Fibroblast of mammary gland (primary cell): Measurements from ENCODE around the gene UBQLN1.

Source experiments
- DNase-seq: peaks from one replicate; pipeline ENCODE4 v3.0.0-alpha.2; 2010; ENCODE audit warnings: low read depth
- H3K4me3 ChIP-seq: 2 replicates; pipeline ENCODE4 v1.5.1; 2011; ENCODE audit warnings: low read depth, mild to moderate bottlenecking, low read length, moderate library complexity; ENCODE audit not compliant: control insufficient read depth
- TF ChIP-seq, protein P1 (sequence below): conservative IDR thresholded peaks from 2 replicates; pipeline ENCODE4 v1.5.1; 2011; ENCODE audit warnings: low read depth, low read length, inconsistent platforms; ENCODE audit not compliant: control insufficient read depth, insufficient read depth

Gene UBQLN1

DNA sequence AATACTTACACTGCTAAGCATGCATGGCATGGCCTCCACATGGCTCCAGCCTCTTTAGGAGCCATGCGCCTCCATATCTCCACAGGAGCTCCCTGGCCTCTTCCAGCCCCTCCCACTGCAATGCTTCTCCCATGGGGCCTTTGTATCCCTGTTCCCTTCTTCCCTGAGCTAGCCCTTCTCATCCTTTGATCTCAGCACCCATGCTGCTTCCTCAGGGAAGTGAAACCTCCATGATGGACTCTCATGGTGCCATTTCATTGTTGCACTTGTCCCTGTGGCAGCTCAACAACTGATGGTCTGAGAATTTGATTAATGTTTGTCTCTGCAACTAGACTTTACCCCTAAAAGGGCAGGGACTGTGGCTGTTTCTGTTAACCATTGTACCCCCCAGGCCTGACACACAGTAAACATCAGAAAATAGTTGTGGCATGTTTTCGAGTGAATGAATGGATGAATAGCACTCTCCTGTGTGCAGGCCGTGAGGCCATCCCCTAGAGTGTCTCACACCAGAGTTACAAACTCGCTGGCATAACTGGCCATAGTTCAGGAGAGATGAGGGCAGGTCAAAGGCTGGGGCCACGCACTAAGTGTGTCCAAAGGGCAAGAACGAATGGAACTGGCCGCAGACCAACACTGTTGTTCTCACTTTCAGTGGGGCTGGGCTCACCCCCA lies 78.2 kb downstream of the UBQLN1 start:
- no peak for DNase-seq
- H3K4me3 ChIP-seq: no peak overlapping the region
- TF ChIP-seq, protein P1, sequence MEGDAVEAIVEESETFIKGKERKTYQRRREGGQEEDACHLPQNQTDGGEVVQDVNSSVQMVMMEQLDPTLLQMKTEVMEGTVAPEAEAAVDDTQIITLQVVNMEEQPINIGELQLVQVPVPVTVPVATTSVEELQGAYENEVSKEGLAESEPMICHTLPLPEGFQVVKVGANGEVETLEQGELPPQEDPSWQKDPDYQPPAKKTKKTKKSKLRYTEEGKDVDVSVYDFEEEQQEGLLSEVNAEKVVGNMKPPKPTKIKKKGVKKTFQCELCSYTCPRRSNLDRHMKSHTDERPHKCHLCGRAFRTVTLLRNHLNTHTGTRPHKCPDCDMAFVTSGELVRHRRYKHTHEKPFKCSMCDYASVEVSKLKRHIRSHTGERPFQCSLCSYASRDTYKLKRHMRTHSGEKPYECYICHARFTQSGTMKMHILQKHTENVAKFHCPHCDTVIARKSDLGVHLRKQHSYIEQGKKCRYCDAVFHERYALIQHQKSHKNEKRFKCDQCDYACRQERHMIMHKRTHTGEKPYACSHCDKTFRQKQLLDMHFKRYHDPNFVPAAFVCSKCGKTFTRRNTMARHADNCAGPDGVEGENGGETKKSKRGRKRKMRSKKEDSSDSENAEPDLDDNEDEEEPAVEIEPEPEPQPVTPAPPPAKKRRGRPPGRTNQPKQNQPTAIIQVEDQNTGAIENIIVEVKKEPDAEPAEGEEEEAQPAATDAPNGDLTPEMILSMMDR: no peak

DNA sequence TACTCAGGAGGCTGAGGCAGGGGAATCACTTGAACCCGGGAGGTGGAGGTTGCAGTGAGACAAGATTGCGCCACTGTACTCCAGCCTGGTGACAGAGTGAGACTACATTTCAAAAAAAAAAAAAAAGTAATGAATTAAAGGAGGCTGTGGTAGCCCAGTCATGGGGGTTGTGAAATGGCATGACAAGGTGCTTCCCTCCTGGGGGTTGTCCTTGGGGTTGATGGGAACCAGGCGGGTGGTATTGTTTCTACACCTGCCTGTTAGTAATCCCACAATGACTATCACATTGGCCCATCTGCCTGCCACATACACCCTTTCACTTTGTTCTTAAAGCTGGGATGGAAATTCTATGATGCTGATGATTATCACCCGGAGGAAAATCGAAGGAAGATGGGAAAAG lies 79.2 kb downstream of the UBQLN1 start:
- no peak overlapping the region for H3K4me3 ChIP-seq
- TF ChIP-seq, protein P1: no peak
- peak; percentile 10 for DNase-seq

DNA sequence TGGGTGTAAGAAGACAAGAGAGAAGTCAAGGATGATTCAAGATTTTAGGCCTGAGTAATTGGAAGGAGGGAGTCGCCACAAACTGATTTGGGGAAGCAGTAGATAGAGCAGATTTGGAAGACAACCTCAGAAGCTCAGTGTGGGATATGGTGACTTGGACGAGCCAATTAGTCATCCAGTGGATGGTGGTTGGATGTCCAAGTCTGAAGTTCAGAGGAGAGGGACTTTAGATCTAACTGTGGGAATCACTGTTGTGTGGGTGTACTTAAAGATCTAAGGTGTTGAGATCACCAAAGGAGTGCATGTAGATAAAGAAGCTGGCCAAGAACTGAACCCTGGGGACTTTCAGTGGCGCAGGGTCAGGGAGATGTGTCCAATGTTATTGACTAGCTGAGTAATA lies 82.6 kb downstream of the UBQLN1 start:
- H3K4me3 ChIP-seq: no peak overlapping the region
- DNase-seq: peak; percentile 23
- TF ChIP-seq, protein P1: no peak

DNA sequence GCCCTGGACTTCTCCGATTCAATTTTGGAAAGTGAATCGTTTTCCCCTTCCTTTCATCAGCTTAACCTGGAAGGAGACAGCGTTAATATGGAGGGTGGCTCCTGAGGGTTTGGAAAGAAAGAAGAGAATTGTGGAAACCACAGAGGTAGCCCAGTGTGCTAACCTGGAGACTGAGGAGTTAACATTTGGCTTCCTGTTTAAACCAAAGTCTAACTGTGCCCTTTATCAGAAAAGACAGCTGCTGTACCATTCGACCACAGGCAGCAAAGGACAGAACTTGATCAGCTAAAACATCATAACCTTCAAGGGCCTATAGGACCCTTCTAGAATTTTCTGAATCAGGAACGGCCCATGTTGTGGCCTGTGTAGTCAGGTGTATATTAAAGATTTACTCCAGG lies 84.1 kb downstream of the UBQLN1 start:
- peak overlapping the region; percentile 59 for H3K4me3 ChIP-seq
- no peak for DNase-seq
- TF ChIP-seq, protein P1: no peak

DNA sequence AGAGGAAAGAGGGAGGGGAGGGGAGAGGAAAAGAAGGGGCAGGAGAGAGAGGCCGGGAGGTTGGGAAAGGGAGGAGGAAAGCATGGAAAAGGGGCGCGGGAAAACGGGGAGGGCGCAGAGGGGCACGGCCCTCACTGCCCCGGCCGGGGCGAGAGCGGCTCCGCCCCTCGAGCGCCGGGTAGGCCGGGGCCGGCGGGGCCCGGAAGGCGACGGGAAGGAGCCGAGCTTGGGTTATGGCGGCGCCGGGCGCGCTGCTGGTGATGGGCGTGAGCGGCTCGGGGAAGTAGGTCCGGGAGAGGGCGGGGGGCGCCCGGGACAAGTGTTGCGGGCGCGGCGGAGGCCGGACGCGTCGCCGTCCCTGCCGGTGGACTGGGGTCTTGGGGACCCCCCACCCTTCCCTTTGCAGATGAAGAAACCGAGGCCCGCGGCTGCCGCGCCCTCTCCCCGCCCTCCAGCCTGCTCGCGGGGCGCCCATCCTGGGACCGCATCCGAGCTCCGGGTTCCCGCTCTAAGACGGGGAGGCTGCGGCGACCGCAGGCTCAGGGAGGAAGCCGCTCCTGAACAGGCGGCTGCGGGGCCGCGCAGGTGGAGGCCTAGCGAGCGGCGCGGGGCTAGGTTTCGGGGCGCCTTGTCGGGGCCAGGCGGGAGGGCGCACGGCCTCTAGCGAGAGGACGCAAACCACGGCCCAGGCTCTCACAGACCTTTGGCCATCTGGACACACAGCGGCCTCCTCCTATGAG lies 84.6 kb downstream of the UBQLN1 start, which contains the start of gene IDNK:
TSS of gene IDNK (plus strand) at position 205 of the 740 bp plus-strand sequence. CDS start at position 234, 29 bp downstream.
- H3K4me3 ChIP-seq: peak within 1 kb of the TSS; percentile 59
- peak; percentile 49 for DNase-seq
- TF ChIP-seq, protein P1: no peak

DNA sequence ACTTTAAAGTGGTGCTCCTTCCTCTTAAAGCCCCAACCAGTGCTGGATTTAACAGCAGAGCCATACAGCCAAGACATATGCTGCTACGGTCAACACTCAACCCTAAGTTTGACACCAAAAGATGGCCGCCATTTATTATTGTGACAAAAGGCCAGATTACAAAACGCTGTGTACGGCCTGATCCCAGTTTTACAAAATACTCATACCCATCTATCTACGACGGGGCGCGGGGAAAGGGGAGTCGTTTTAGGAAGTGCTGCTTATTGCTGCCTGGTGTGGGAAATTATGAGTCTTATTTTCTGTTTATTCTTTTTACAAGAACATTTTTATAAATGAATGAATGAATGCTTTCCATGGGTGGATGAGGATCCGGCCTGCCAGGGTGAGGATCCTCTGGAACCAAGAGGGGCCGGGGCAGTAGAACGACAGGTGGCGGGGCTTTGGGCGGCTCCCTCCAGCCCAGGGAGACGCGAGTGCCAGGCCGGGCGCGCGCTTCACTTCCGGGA lies 85.3 kb downstream of the UBQLN1 start:
- DNase-seq: no peak
- TF ChIP-seq, protein P1: no peak
- peak overlapping the region; percentile 59 for H3K4me3 ChIP-seq
